B cell (primary cell): Measurements from ENCODE around the gene FAAH. TPM values are rescaled to one million over a fixed set of nuclear protein-coding genes. Genes with fewer than 3 reads are reported as not detected.

Experiments
- ATAC-seq: fragments of 200-7000 bp; cut with Tn5 transposase; one replicate; pipeline ENCODE4 v1.10.0; 2021; ENCODE audit warnings: low read depth, mild to moderate bottlenecking, moderate number of reproducible peaks, moderate library complexity
- CTCF ChIA-PET: fragments of 350-600 bp; sonication (Branson Sonifier 250); formaldehyde crosslinking; loops from one replicate; lab custom pipeline; 2021; ENCODE audit warnings: antibody characterized with exemption, inconsistent platforms; lab: Charles Lee
- POLR2A ChIA-PET: fragments of 350-600 bp; sonication (Branson Sonifier 250); formaldehyde crosslinking; loops from one replicate; lab custom pipeline; 2021; ENCODE audit warnings: antibody characterized with exemption; lab: Charles Lee
- DNase-seq: peaks from one replicate; pipeline ENCODE4 v3.0.0; 2013
- H2AFZ ChIP-seq: 2 replicates; pipeline ENCODE4 v1.6.1; 2012; ENCODE audit warnings: mild to moderate bottlenecking, low read depth, low read length; ENCODE audit not compliant: insufficient read depth, poor library complexity, severe bottlenecking
- H3K27ac ChIP-seq, 2 donors: 1 replicate in 1 of 2; 2 replicates in 1 of 2; pipeline ENCODE4 v1.5.1; 2012 to 2013; ENCODE audit warnings: low read length in 2 of 2, mild to moderate bottlenecking in 2 of 2, moderate library complexity in 1 of 2
- H3K27me3 ChIP-seq, 4 experiments: fragments of 200-600 bp in 1 of 4; sonication (generic) in 1 of 4; replicated peaks in 1 of 4; 1 replicate in 2 of 4; 2 replicates in 2 of 4; pipeline versions ENCODE4 v1.6.1 to v1.7.0; 2013 to 2016; ENCODE audit warnings: low read length in 3 of 4, mild to moderate bottlenecking in 2 of 4, mixed read lengths in 1 of 4, moderate library complexity in 1 of 4; ENCODE audit not compliant: insufficient read depth in 4 of 4, control insufficient read depth in 3 of 4; ENCODE audit errors: control extremely low read depth in 1 of 4
- H3K36me3 ChIP-seq, 2 experiments: replicated peaks in 1 of 2; 1 replicate in 1 of 2; 2 replicates in 1 of 2; pipeline versions ENCODE4 v1.6.1 to v1.7.1; 2013; ENCODE audit warnings: low read length in 1 of 2; ENCODE audit not compliant: insufficient read depth in 2 of 2, control insufficient read depth in 1 of 2; ENCODE audit errors: control extremely low read depth in 1 of 2, extremely low read depth in 1 of 2
- H3K4me1 ChIP-seq, 2 donors: fragments of 200-600 bp in 1 of 2; sonication (generic) in 1 of 2; 1 replicate in 1 of 2; 2 replicates in 1 of 2; pipeline versions ENCODE4 v1.5.1 to v1.6.1; 2013 to 2017; ENCODE audit warnings: low read length in 2 of 2; ENCODE audit not compliant: control insufficient read depth in 2 of 2, insufficient read depth in 2 of 2
- H3K4me2 ChIP-seq: replicated peaks from 2 replicates; pipeline ENCODE3; 2012; ENCODE audit warnings: mild to moderate bottlenecking, low read depth, low read length; ENCODE audit not compliant: poor library complexity, severe bottlenecking
- H3K4me3 ChIP-seq, 5 experiments: fragments of 200-600 bp in 1 of 5; sonication (generic) in 1 of 5; 1 replicate in 3 of 5; 2 replicates in 2 of 5; pipeline versions ENCODE4 v1.5.1 to v1.7.0; 2011 to 2016; ENCODE audit warnings: low read length in 4 of 5, mild to moderate bottlenecking in 4 of 5, low read depth in 2 of 5, control low read depth in 1 of 5, moderate library complexity in 1 of 5; ENCODE audit not compliant: insufficient read depth in 1 of 5; ENCODE audit errors: control extremely low read depth in 1 of 5, extremely low read depth in 1 of 5
- H3K79me2 ChIP-seq: fragments of 200-600 bp; sonication (generic); one replicate; pipeline ENCODE4 v1.6.0; 2016; ENCODE audit warnings: low read length; ENCODE audit not compliant: control insufficient read depth, insufficient read depth
- H3K9ac ChIP-seq: fragments of 200-600 bp; sonication (generic); 2 replicates; pipeline ENCODE4 v1.6.1; 2017; ENCODE audit warnings: mild to moderate bottlenecking, low read length, moderate library complexity
- H3K9me3 ChIP-seq, 3 donors: one replicate each; pipeline versions ENCODE4 v1.6.1 to v1.7.1; 2013; ENCODE audit warnings: low read length in 2 of 3; ENCODE audit not compliant: control insufficient read depth in 2 of 3, insufficient read depth in 1 of 3; ENCODE audit errors: control extremely low read depth in 1 of 3
- H4K20me1 ChIP-seq: 2 replicates; pipeline ENCODE4 v1.6.0; 2012; ENCODE audit warnings: mild to moderate bottlenecking, low read length; ENCODE audit not compliant: insufficient read depth, control insufficient read depth, poor library complexity, severe bottlenecking
- H3K27ac Mint-ChIP-seq: one replicate; pipeline ENCODE4 v1.8.0; 2021; ENCODE audit warnings: mixed read lengths
- H3K27me3 Mint-ChIP-seq: one replicate; pipeline ENCODE4 v1.8.0; 2021; ENCODE audit warnings: mixed read lengths
- H3K4me1 Mint-ChIP-seq: one replicate; pipeline ENCODE4 v1.8.0; 2021; ENCODE audit warnings: mixed read lengths
- H3K4me3 Mint-ChIP-seq: one replicate; pipeline ENCODE4 v1.8.0; 2021; ENCODE audit warnings: mixed read lengths
- H3K9me3 Mint-ChIP-seq: one replicate; pipeline ENCODE4 v1.8.0; 2022; ENCODE audit warnings: mixed read lengths; ENCODE audit not compliant: insufficient read depth
- EZH2 ChIP-seq: IDR thresholded peaks from 2 replicates; pipeline ENCODE4 v1.6.1; 2012; ENCODE audit warnings: borderline replicate concordance, low read depth, mild to moderate bottlenecking, moderate library complexity, low read length; ENCODE audit not compliant: insufficient read depth, poor library complexity, severe bottlenecking
- whole genome bisulfite sequencing: methylation state at CpG from one replicate; pipeline ENCODE4 v1.1.5; 2013; ENCODE audit warnings: missing lambda C conversion rate; ENCODE audit not compliant: insufficient coverage; 5-methylcytosine and 5-hydroxymethylcytosine counted together
- intact Hi-C: fragments of 100-400 bp; cut with micrococcal nuclease; formaldehyde crosslinking; loops from one replicate; pipeline ENCODE4 v1.10.0; 2022
- polyA plus RNA-seq: library from polyadenylated mRNA; depleted of rRNA; stranded (reverse); fragments of >200 nt; gene quantifications from 2 replicates; pipeline ENCODE4 v1.2.3, GENCODE V29; 2012
- total RNA-seq, 2 donors: library from RNA; stranded (reverse); fragments of 120-200 nt in 1 of 2; gene quantifications; 1 replicate in 1 of 2; 2 replicates in 1 of 2; pipeline versions ENCODE4 v1.2.3 to v1.2.4, GENCODE V29; 2013 to 2022
- TF ChIP-seq, protein P1 (sequence below): fragments of 200-600 bp; IDR thresholded peaks from one replicate; pipeline ENCODE4 v1.8.0; 2022; ENCODE audit warnings: antibody characterized with exemption, mild to moderate bottlenecking

FAAH gene
- total and polyA plus RNA-seq, 2 donors (not counting 1 experiment from before 2014, with no cell fraction given): 5.6 to 9.6 TPM

DNA sequence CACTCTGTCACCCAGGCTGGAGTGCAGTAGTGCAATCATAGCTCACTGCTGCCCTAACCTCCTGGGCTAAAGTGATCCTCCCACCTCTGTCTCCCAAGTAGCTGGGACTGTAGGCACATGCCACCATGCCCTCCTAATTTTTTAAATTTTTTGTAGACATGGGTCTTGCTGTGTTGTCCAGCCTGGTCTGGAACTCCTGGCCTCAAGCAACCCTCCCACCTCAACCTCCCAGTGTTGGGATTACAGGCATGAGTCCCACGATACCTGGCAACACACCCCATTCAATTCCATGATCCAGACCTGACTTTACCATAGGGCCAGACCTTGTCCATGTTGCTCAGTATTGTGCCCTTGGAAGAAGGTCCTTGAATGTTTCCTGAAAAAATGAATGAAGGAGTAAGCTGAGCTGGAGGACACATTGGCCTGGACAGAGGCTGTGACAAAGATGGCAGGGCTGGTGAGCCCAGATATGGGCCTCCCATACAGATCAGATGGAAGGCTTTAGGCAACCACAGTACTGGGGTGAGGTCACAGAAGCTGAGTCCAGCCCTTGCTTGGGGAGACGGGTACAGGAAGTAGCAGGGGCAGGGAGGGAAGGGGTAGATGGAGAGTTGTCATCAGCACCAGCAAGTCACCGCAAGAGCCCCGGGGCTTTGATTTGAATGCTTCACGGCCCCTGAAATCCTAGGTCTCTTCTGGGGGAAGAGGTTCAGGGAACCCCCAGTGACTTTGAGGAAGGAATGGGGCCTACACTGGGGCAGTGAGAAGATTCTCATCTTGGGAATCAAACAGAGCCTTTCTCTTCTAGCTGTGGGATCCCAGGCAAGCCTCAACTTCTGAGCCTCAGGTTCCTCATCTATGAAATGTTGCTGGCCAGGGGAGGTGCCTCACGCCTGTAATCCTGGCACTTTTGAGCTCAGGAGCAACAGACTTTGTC, 55.4 kb downstream of the FAAH start:
- H3K27me3 Mint-ChIP-seq: peaks cover 62% of the 10 kb centered on the region
- 67% methylated on average over 5 of the region's 6 CpGs for WGBS
- no peak overlapping the region for H3K4me2 ChIP-seq
- H3K27ac ChIP-seq: no peak overlapping the region
- peaks cover 0 to 66% (median 21%) of the 10 kb centered on the region in 4 experiments for H3K27me3 ChIP-seq
- H3K36me3 ChIP-seq: no peaks in the 10 kb centered on the region
- H3K4me1 Mint-ChIP-seq: peaks cover 14% of the 10 kb centered on the region
- H3K27ac Mint-ChIP-seq: no peak overlapping the region
- CTCF ChIA-PET: interaction anchor here (0.7 to 1.7 kb wide), 5 partner anchors 10 to 276 kb away, joined by 3 to 7 read pairs (median 4); no protein-coding TSS in a partner anchor
- H3K79me2 ChIP-seq: no peaks in the 10 kb centered on the region
- peaks cover 0 to 3% (median 0%) of the 10 kb centered on the region in 3 donors for H3K9me3 ChIP-seq
- H3K9me3 Mint-ChIP-seq: no peaks in the 10 kb centered on the region
- no peak overlapping the region for H3K4me3 Mint-ChIP-seq
- POLR2A ChIA-PET: no interaction called here
- ATAC-seq (no peak), DNase-seq (no peak)
- no peak overlapping the region for H2AFZ ChIP-seq
- TF ChIP-seq, protein P1, sequence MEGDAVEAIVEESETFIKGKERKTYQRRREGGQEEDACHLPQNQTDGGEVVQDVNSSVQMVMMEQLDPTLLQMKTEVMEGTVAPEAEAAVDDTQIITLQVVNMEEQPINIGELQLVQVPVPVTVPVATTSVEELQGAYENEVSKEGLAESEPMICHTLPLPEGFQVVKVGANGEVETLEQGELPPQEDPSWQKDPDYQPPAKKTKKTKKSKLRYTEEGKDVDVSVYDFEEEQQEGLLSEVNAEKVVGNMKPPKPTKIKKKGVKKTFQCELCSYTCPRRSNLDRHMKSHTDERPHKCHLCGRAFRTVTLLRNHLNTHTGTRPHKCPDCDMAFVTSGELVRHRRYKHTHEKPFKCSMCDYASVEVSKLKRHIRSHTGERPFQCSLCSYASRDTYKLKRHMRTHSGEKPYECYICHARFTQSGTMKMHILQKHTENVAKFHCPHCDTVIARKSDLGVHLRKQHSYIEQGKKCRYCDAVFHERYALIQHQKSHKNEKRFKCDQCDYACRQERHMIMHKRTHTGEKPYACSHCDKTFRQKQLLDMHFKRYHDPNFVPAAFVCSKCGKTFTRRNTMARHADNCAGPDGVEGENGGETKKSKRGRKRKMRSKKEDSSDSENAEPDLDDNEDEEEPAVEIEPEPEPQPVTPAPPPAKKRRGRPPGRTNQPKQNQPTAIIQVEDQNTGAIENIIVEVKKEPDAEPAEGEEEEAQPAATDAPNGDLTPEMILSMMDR: no peak
- TF ChIP-seq EZH2: no peak
- H3K4me3 ChIP-seq: no peak overlapping the region
- peaks cover 6 to 10% of the 10 kb centered on the region in 2 donors for H3K4me1 ChIP-seq
- intact Hi-C loops: loop anchor here (5.0 kb wide), 1 partner anchor 98 kb away; no protein-coding TSS in a partner anchor
- H3K9ac ChIP-seq: no peak overlapping the region
- H4K20me1 ChIP-seq: no peaks in the 10 kb centered on the region

DNA sequence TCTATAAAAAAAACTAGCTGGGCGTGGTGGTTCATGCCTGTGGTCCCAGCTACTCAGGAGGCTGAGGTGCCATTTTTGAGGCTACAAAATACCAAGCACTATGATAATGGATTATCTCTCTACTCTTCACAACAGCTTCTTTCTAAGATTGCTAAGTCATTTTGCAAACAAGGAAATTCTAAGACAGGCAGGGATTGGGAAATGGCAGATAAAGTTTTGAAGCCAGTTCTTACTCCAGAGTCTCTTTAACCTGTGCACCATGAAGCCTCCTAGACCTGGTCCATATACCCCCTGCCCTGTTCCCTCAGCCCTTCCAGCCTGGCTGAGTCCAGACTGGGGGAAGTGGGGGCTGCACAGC, 56.0 kb downstream of the FAAH start:
- ATAC-seq: no peak
- intact Hi-C loops: no loop called here
- Histone ChIP-seq H3K9me3 (peaks cover 0 to 3% (median 0%) of the 10 kb centered on the region in 3 donors), H4K20me1 (no peaks in the 10 kb centered on the region), H3K27ac (no peak overlapping the region), H3K4me1 (peaks cover 6 to 10% of the 10 kb centered on the region in 2 donors), H3K4me3 (no peak overlapping the region), H3K27me3 (peaks cover 0 to 66% (median 21%) of the 10 kb centered on the region in 4 experiments), H2AFZ (no peak overlapping the region), H3K4me2 (no peak overlapping the region), H3K9ac (no peak overlapping the region), H3K79me2 (no peaks in the 10 kb centered on the region), H3K36me3 (no peaks in the 10 kb centered on the region)
- Mint-ChIP-seq H3K4me3 (no peak overlapping the region), H3K9me3 (no peaks in the 10 kb centered on the region), H3K27me3 (peaks cover 64% of the 10 kb centered on the region), H3K4me1 (peaks cover 14% of the 10 kb centered on the region), H3K27ac (no peak overlapping the region)
- no peak for DNase-seq
- ChIA-PET CTCF (interaction anchor here (1.5 to 1.7 kb wide), 3 partner anchors 11 to 275 kb away, joined by 4 to 7 read pairs (median 5); no protein-coding TSS in a partner anchor), POLR2A (no interaction called here)
- 100% methylated on average over 1 of the region's 1 CpG for WGBS
- TF ChIP-seq, protein P1: no peak
- no peak for TF ChIP-seq EZH2
